ENCODE measurements around the gene SPRED1. TPM values are rescaled to one million over a fixed set of nuclear protein-coding genes. Genes with fewer than 3 reads are reported as not detected.
A peak's percentile ranks its signal among the peaks of the same experiment; 100 is the strongest.

SPRED1 gene
- total and polyA plus RNA-seq, 10 of the 15 experiments (the other 5 are each of a cell fraction or from before 2014, with no cell fraction given) = 0.08 to 2.6 (median 0.22) TPM

GRCh38 chr15:38297623-38298388 is 45.2 kb downstream of the SPRED1 start (continued):
- TF ChIP-seq KAT2A (conservative IDR thresholded peaks at IDR 0.05; ENCODE audit: control insufficient read depth, low read depth, low read length) = no peak
- no peak for TF ChIP-seq SP1 (IDR thresholded peaks at IDR 0.05; ENCODE audit: low read depth, low read length)
- no peak for TF ChIP-seq WRNIP1 (IDR thresholded peaks at IDR 0.05; ENCODE audit: borderline replicate concordance, low read depth, low read length)
- no peak for TF ChIP-seq CBX5 (IDR thresholded peaks at IDR 0.05; ENCODE audit: low read depth)
- no peak for TF ChIP-seq REST (IDR thresholded peaks at IDR 0.05; ENCODE audit: low read depth, low read length)
- peak; percentile 31; the same call in 1 of the 2 replicates for TF ChIP-seq MTA2 (IDR thresholded peaks at IDR 0.05; ENCODE audit: low read depth)
- TF ChIP-seq, protein P1, sequence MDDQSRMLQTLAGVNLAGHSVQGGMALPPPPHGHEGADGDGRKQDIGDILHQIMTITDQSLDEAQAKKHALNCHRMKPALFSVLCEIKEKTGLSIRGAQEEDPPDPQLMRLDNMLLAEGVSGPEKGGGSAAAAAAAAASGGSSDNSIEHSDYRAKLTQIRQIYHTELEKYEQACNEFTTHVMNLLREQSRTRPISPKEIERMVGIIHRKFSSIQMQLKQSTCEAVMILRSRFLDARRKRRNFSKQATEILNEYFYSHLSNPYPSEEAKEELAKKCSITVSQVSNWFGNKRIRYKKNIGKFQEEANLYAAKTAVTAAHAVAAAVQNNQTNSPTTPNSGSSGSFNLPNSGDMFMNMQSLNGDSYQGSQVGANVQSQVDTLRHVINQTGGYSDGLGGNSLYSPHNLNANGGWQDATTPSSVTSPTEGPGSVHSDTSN (IDR thresholded peaks at IDR 0.05; ENCODE audit: insufficient replicate concordance, low read depth, low read length) = peak; percentile 34
- no peak for TF ChIP-seq CHD1 (IDR thresholded peaks at IDR 0.05; ENCODE audit: low read depth, low read length)
- TF ChIP-seq KDM1A (IDR thresholded peaks at IDR 0.05; ENCODE audit: borderline replicate concordance) = no peak
- peak in 1 of 2 experiments; percentile 75; a peak in 3 of 4 replicates for TF ChIP-seq IKZF2 (IDR thresholded peaks at IDR 0.05)
- no peak for TF ChIP-seq BHLHE40 (IDR thresholded peaks at IDR 0.05; ENCODE audit: borderline replicate concordance in 1 of 2, low read depth in 2 of 2, low read length in 1 of 2)
- TF ChIP-seq POU2F2 (IDR thresholded peaks at IDR 0.05; ENCODE audit: borderline replicate concordance, low read depth, low read length) = no peak
- peak; percentile 70 for TF ChIP-seq RUNX3 (IDR thresholded peaks at IDR 0.05; ENCODE audit: low read length)
- TF ChIP-seq E2F4 (IDR thresholded peaks at IDR 0.05; ENCODE audit: low read depth, low read length) = no peak
- peak; percentile 49; the same call in 1 of the 2 replicates for TF ChIP-seq ATF7 (IDR thresholded peaks at IDR 0.05; ENCODE audit: low read depth)
- TF ChIP-seq, protein P2, sequence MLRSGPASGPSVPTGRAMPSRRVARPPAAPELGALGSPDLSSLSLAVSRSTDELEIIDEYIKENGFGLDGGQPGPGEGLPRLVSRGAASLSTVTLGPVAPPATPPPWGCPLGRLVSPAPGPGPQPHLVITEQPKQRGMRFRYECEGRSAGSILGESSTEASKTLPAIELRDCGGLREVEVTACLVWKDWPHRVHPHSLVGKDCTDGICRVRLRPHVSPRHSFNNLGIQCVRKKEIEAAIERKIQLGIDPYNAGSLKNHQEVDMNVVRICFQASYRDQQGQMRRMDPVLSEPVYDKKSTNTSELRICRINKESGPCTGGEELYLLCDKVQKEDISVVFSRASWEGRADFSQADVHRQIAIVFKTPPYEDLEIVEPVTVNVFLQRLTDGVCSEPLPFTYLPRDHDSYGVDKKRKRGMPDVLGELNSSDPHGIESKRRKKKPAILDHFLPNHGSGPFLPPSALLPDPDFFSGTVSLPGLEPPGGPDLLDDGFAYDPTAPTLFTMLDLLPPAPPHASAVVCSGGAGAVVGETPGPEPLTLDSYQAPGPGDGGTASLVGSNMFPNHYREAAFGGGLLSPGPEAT (IDR thresholded peaks at IDR 0.05; ENCODE audit: low read depth) = 0 out of 2 replicates have a peak, but pooled peaks have one; percentile 30
- no peak for TF ChIP-seq ZBTB33 (IDR thresholded peaks at IDR 0.05)
- no peak for TF ChIP-seq ZNF24 (IDR thresholded peaks at IDR 0.05)
